ENCODE results near the gene DPF3.
"Not testable (repeated sequence)": the region's sequence is repeated elsewhere in the genome, so short reads cannot be mapped to it uniquely, and the experiment has no call there.

Gene DPF3

DNA sequence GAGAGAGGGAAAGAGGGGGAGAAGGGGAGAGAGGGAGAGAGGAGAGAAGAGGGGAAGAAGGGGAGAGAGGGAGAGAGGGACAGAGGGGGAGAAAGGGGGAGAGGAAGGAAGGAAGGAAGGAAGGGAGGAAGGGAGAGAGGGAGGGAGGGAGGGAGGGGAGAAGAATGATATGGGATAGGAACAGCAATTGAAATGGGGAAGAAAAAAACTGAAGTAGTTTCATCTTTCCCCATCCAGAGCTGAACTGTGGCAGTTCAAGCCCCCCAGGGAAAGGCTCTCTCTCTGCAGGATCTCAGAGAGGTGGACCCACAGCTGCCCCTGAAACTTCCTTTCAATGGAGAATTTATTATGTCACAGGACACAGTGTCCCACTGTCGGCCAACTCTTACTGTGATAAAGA is 136.9 kb downstream of the DPF3 start:
- DNase-seq: no peak

DNA sequence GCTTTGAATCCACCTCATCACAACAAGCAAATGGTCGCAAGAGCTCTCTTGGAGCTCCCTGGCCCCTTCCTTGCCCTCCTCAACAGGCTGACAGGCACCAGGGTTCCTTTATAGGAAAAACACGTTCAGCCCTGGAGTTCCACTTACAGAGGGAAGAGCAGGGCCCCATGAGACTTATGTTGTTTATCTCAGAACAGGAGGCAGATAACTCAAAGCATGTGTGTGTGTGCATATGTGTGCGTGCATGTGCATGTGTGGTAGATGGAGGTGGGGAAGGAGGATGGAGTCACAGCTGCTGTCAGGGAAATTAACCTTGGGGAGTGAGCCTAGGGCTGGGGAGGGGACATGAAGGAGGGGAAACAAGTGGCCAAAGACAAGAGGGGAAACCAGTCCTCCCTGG is 138.1 kb downstream of the DPF3 start:
- no peak for DNase-seq

DNA sequence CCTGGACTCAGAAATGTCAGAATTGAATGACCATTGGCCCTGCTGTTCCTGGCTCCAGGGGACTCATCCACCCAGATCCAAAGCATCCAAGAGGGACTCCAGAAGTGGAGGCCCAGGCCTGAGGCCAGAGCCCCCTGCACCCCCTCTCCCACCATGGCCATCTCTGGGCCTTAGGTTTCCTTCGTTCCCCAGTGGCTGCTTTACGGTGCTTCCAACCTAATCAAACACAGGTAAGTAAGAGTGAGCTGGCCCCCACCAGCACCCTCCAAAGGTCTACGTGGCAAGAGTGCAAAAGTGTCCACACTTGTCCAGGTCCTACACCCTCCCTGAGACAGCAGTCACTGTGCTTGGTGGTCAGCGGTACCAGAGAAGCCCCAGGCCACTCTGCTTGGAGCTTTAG is 139.0 kb downstream of the DPF3 start:
- no peak for DNase-seq

DNA sequence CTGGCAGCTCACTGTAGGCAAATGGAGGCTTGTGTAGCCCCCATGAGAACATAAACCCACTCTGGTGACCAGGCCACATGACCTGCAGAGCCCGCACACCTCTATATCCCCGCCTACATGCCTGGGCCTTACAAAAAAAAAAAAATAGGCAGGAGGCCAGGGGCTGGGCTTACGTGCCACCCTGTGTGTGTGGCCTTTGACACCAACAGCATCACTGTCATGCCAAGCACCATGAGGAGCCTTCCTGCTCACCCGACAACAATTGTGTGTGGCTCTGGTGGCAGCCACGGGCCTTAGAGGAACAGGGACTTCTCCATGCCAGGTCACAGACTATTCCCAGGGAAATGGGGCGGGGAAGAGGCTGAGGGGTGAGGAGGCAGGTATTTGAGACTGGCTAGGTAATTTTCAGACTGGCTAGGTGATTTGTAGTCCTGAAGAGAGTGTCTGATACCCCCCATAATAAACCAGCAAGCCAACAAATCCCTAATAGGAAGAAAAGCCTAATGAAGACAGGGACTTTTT is 140.0 kb downstream of the DPF3 start:
- no peak for DNase-seq

DNA sequence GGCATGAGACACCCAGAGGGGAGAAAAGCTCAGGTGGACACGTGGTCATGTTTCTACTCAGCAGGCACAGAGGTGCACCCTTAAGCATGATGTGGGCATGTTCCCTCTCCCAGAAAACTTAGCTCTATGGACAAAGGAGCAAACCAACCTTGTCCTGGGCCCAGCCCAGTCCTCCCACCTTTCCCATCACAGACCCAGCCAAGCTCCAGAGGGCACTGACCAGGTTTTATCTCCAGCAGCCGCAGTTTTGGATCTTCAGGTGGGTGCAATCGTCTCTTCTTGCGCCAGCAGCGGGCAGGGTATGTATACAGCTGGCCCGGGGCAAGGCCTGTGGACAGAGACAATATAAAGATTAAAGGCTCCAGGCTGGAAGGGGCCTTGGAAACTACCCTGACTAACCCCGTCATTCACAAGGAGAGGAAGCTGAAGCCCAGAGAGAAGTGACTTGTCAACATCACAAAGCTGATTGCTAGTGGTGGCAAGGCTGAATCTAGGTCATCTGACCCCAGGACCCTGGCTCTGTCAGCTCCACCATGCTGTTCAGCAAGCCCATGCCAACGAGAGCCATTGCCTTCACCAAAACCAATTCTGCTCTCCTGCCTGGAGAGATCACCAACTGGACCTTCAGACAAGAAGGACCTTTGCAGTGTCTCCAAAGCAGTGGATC is 140.7 kb downstream of the DPF3 start:
- no peak for DNase-seq

DNA sequence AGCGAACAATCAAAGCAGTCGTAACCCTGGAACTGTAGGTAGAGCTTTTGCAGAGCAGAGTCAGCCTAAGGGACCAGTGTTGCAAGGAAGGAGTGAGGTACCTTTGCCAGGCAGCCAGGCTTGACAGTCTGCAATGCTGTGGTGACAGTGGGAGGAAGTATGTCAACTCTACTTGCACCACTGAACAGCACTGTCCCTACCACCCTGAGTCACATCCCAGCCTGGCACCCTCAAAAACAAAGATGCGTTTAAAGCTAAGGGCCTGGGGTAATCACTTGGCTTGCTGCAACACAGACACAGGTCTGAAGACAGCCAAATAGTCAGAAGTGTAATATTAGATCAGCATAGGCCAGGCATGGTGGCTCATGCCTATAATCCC is 141.9 kb downstream of the DPF3 start:
- DNase-seq: no peak

DNA sequence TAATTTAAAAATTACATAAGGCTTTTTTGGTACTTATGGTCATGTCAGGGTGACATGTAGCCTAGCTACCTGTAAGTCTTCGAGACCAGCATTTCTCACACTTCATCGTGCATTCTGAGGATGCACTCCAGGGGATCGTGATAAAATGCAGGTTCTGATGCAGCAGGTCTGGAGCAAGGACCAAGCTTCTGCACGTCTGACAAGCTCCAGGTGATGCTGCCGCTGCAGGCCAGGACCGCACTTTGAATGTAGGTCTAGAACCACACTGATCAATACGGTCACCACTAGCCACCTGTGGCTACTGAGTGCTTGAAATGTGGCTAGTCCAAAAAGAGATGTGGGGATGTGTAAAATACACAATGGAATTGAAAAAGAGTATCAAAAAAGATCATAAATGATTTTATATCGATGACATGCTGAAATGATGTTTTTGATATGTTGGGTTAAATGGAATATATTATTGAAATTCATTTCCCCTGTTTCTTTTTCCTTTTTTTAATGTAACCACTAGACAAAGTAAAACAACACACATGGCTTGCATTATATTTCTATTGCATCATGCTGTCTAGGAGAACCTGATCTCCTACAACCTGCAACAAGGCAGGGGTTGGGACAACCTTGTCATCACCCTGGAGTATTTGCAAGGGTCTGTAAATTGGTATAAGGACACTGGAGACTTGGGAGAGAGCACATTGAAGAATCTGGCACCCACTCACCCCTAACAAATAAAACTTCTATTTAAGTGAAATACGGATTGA is 142.4 kb downstream of the DPF3 start:
- no peak for DNase-seq

DNA sequence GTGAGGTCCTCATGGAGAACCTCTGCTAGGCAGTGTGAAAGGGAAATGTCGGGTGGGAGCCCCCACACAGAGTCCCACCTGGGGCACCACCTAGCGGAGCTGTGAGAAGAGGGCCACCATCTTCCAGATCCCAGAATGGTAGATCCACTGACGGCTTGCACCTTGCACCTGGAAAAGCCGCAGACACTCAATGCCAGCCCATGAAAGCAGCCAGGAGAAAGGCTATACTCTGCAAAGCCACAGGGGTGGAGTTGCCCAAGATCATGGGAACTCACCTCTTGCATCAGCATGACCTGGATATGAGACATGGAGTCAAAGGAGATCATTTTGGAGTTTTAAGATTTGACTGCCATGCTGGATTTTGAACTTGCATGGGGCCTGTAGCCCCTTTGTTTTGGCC is 145.0 kb downstream of the DPF3 start:
- not testable (repeated sequence) for DNase-seq

DNA sequence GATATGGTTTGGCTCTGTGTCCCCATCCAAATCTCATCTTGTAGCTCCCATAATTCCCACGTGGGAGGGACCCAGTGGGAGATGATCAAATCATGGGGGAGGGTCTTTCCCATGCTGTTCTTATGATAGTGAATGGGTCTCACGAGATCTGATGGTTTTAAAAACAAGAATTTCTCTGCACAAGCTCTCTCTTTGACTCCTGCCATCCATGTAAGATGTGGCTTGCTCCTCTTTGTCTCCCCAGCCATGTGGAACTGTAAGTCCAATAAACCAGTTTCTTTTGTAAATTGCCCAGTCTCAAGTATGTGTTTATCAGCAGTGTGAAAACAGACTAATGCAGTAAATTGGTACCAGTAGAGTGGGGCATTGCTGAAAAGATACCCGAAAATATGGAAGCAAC is 146.2 kb downstream of the DPF3 start:
- no peak for DNase-seq

DNA sequence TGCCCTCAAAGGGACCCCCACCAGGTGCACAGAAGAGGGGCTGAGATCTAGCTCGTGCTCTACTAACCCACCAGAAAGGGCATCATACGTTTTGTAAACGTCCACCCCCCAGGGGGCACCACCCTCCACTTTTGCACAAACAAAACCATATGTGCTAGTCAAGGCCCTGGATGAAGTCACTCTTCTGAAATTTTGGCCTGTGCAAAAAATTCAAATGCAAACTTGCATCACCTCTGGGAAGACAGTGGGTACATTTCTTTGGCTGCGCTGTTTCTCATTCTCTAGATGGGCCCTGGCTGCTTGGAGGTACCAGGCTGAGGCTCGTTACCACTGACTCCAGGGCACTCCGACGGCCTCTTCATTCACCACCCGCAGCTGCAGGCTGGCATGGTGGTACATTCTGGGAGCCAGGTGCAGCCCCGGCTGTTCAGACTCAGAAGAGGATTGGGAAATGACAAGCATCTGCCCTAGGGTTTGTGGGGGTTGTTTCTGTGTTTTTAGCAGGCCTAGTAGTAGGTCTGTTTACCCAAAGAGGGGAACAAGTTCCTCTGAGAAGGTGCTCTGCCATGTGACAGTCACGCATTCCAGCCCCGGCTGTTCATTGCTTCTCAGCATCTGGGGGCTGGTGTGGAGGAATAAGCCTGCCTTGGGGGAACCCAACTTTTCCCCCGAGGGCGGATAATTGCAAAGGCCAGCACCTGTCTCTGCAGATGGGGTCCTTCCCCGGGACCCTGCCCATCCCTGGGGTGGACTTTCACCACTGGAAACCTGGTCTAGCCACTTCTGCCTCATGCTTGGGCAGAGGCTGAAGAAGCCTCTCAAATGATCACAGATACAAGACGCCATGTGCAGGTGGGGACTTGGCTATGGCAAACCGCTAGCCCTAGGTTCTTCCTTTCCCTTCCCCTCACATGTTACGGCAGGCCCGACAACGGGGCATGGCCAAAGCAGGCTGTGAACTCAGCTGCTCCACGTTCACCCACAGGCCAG is 147.6 kb downstream of the DPF3 start:
- DNase-seq: no peak

DNA sequence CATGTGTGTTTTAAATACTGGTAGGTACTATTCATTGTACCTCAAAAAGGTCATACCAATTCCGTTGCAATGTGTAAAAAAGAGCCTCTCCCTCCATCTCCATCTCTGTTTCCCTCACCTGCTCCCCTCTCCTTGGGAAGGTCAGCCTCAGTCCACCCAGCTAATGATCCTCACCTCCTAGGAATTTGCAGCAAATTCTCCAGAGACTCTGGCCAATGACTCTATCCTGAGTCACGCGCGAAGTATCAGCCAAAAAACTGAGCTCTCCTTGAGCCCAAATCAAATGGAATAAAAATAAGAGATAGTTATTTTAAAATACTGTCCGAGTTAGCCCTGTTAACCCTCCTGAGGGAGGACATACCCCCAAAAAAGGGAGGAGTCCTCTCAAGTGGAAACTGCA is 148.4 kb downstream of the DPF3 start:
- DNase-seq: no peak

DNA sequence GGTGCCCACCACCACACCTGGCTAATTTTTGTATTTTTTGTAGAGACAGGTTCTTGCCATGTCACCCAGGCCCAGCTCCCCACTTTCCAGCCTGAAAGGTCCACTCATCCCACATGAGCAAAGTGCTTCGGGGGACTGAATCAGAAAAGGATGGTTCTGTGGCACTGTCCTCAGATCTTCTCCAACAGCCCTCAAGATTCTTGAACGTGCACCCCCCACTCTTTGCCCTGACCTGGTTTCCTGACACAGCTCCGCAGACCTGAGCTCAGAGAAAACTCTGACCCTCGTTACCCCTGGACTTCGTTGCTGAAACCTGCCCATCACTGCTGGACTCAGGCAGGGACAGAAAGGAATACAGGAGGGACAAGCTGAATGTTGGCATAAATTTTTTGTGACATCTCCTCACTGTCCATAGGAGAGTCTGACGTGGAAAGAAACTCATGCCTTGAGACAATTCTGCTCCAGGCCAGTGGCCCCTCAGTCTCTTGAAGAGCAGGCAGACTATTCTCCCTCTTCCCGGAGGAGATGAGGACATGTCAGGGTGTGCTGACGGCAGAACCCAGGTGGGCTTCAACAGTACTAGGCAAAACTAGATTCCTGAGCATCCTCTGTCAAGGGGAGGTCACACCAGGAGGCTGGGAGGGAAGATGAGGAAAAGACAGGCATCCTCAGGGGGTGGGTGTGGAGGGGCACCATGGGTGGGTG is 149.3 kb downstream of the DPF3 start:
- no peak for DNase-seq

DNA sequence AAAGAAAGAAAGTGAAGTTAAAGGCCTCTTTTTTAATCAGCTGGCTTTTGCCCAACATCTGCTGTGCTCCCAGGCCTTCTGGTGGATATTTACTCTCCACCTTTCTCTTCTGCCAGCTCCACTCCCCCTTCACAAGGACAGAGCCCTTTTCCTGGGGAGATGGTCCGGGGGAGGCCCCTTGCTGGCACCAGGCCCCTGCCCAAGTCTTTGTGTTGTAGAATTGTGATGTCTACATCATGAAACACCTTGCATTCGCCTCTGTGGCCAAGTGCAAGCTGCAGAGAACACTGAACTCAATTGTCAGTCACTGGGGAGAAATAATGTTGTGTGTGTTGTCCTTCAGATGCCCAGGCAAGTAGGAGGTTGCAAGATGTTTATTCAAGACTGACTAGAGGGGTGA is 150.3 kb downstream of the DPF3 start:
- no peak for DNase-seq

DNA sequence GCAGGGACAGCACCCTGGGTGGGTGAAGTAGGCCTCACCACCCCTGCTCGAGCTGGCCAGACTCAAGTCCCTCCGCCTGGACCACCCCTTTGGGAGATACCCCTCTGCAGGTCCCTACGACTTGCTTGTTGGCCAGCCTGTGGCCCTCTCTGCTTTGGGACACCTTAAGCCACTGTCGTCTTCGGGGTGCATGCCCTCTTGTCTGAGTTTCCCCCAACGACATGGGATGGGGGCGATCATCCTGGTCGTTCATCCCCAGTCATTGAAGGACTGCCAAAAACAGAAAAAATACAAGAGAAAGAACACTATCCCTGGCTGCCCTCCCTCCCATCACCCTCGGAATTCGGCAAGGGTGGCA is 151.1 kb downstream of the DPF3 start:
- DNase-seq: no peak

DNA sequence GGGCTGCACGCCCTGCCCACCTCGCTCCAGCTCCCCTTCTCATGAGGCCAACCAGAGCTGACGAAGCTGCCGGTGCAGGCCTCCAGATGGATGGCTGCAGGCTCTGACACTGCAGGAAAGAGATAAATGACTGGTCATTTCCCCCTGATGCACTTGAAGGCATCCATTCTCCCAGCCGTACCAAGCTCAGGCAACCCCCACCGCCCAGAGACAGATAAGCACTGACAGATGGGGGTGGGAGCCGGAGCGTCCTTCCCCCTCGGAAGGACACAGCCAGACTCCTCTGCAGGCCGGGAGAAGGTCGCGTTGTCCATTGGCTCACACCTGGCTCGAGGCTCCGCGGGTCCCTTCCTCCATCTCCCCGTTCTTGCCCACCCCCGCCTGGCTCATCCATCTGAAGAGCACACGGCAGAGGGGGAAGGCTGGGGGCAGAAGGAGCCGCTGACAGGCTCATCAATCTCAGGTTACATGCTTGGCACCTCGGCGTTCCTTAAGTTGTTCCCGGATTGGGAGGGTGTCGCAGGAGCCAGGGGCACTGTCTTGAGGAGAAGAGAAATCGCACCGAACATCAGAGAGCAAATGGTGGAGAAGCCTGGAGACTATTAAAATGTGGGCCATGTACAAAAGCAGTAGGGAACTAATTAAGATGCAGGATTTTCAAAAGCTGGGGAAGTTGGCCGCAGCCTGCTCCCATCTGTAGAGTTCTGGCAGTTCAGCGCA is 151.6 kb downstream of the DPF3 start:
- DNase-seq: no peak

DNA sequence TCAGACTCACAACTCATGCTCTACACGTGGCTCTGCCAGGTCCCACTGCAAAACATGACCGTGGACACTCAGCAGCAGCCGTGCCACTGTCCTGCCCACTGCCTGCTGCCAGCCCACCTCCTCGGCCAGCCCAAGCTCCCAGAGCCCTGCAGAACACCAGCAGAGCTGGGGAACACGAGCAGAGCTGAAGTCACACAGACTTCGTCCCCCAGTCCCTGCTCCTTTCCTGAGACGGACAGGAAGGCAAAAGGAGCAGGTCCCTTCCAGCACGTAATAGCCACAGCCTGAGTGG is 152.1 kb downstream of the DPF3 start:
- DNase-seq: no peak

DNA sequence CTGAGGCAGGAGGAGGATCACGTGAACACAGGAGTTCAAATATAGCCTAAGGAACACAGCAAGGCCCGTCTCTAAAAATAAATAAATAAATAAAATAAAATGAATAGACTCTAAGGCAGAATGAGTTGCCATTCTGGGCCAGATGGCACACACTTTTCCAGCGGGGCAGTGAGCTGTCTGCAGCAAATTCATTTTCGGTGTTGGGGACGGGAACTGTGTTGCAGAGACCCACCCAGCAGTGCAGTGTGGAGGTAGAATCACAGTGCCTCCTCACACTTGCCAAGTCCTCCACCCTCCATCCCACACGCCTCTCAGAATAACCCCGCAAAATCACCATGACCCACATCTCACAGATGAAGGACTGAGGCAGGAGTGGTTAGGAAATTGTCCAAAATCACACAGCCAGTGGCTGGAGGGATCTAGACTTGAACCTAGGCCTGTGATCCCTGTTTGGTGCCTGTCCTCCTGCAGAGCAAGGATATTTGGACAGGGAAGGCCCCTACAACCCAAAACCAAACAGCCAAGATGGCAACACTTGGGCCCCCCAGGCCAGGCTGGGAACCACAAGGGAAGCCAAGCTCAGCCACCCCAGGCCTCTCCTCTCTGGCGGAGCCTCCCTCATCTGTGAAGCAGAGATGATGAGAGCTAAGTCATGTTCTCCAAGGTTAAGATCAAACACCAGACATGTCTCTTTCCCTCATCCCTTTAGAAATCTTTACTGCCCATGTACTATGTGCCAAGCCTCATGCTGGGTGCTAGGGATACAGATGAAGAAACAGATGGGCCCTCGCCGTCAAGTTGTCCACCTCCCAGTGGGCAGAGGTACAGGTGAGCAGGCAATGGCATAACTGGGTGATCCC is 152.7 kb downstream of the DPF3 start:
- no peak for DNase-seq

DNA sequence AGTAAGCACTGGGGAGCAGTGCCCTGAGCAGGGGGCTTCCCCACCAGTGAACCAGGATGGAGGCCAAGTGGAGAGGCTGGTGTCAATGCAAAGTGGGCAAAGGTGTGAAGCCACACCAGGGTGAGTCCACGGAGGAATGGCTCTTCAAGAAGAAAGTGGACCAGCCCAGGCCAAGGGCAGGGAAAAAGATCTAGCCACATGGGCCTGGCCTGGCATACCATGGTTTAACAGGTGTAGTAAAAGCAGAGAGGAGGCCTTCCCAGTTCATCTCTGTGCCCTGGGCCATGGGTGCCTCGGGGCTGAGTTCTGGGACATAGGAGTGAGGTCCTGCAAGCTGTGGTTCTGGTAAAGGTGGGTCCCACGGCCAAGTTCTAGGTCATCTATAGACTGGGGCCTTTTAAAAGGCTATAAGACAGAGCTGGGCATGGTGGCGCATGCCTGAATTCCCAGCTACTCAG is 153.4 kb downstream of the DPF3 start:
- DNase-seq: no peak

DNA sequence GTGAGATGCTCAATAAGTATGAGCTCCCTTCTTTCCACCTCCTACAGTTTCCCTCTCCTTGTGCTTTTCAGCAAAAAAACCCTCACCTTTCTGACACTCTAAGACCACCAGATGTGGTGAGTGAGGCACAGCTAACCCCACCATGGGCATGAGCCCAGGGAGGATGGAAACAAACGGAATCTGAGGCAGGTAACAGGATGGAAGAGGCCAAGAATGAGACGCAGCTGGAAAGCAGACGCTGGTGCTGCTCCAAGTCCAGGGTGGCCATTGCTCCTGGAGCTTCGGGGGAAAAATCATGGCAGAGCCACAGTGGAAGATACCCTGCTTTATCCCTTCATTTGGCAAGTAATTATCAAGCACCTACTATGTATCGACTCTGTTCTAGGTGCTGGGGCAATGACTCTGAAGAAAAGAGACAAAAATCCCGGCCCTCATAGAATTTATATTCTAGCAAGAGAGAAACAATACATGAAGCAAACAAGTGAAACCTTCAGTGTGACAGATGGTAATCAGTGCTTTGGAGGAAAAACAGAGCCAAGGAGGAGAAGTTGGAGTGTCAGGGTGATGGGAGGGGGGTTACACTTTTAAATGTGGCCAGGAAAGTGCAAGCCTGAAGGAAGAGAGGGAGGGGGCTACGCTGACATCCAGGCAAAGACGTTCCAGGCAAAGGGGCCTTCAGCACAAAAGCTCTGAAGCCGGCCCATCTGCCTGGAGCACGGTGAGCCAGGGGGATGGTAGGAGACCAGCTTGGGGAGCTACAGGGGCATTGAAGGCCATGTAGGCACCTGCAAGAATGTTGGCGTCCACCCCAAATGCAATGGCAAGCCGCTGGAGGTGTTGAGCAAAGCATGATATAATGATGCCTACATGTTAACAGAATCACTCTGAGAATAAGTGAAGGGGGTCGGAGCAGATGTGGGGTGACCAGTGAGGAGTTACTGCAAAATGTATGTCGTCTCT is 154.2 kb downstream of the DPF3 start:
- DNase-seq: no peak

DNA sequence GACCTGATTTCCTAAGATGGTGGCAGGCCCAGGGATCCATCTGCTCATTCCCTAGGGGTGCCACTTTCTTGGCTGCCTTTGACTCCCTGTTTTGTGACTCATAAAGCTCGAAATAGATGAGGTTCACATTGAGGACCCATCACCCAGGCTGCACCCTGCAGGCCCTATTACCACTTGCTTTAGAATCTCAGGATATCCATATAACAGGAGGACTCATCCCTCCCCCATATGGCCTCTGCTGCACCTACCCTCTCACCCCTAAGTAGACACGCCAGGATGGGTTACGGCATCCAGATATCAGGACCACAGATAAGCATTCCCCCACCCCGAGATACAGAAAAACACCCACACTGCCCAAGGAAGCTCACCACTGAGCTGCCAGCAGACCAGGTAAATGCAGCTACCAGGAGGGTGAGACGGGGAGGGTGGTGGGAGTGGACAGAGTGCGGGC is 155.7 kb downstream of the DPF3 start:
- DNase-seq: no peak
